ENCODE data around the gene GALNT13.

- TF ChIP-seq CTCF (conservative IDR thresholded peaks at IDR 0.05; ENCODE audit: low read length) (no peak), EZH2phosphoT487 (IDR thresholded peaks at IDR 0.05; ENCODE audit: borderline replicate concordance) (no peak)
These were observed 479.2 kb downstream of the GALNT13 start for GRCh38 chr2:154350911-154351310.
